ENCODE data around the gene FGF16.

DNA sequence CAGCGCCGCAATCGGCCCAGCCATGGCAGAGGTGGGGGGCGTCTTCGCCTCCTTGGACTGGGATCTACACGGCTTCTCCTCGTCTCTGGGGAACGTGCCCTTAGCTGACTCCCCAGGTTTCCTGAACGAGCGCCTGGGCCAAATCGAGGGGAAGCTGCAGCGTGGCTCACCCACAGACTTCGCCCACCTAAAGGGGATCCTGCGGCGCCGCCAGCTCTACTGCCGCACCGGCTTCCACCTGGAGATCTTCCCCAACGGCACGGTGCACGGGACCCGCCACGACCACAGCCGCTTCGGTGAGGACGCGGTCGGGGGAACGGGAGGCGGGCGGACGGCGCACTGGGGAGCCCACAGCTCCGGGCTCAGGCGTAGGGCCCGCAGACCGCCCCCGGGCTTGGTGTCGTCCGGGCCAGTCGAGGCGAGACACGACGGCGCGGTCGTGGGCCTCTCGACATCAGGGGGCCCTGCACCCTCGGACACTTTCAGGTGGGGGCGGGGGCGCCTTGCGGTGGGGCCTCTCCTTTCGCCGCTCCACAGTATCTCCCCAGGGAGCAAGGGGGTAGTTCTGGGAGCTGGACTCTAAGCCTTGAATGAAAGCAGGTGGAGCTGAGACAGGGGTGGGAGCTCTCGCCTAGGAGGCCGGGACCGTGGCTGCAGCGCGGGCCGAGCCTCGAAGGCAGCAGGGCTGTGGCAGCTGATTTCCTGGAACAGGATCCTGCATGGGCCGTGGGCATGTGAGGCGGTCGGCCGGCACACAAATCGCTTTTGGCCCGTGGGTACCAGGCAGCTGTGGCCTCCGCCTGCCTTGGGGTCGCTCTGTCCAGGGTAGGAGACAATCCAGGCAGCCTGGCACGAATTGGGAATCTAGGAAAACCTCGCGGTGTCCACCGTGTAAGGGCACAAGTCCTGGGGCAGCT, 722 bp downstream of the FGF16 start:
- TF ChIP-seq CTCF (IDR thresholded peaks at IDR 0.05; ENCODE audit: poor library complexity) (no peak), EZH2 (IDR thresholded peaks at IDR 0.05; ENCODE audit: borderline replicate concordance) (no peak), EZH2phosphoT487 (IDR thresholded peaks at IDR 0.05; ENCODE audit: low read depth, severe bottlenecking, unreplicated experiment) (no peak)

Data from hepatocyte (in vitro differentiated cells).